ENCODE measurements around the gene KCNJ15.

Gene KCNJ15

GRCh38 chr21:38329162-38329561 lies 72.4 kb downstream of the KCNJ15 start:
- DNase-seq, result no peak

DNA sequence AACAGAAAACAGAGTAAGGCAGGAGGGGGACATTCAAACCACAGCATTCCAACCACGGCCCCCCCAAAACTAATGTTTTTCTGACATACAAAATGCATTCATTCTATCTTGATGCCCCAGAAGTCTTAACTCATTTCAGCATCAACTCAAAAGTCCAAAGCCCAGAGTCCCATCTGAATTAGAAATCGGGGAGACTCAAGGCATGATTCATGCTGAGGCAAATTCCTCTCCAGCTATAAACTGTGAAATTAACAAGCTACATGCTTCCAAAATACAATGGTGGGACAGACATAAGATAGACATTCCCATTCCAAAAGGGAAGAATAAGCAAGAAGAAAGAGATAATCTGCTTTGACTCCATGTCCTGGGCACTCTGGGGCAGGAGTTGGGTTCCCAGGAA lies 73.9 kb downstream of the KCNJ15 start:
- no peak for DNase-seq

DNA sequence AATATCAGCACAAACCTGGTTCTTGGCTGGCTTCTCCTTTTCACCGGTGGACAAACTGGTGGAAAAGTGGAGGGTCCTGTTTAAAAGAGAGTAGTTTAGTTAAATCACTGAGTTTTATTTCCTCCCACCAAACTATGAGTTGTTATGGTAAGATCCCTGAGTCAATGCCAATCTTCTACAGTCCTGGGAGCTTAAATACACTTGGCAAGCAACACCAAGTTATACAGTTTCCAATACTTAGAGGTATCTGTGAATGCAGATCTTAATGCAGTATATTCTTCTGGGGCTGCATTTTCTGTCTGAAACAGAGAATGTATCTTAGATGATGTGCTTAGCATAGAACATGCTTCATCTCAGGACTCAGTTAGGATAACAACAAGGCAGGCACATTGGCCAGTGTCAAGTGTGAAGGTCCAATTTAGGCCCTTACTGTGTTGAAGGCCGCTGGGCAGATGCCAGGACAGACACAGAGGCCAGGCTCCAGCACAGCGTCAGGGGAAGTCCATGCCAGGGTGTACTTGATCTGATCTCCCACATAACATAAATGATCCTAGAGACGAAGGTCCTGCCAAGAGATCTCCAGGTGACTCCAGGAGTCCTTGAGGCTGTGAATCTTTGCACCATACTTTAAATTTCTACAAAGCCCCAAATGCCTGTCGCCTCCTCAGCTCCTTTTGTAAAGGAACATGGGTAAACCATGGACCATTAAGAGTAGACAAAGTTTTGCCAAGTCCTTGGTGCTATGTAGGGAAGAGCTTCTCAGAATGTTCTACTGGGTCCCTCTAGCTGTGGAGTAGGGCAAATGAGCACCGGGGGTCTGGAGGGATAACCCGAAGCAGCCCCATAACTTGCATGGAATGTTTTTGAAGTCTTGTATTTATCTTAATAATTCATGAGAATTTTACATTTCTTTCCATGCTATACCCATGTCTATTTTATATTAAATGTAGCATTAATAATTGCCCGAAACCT lies 76.8 kb downstream of the KCNJ15 start:
- DNase-seq, result no peak

GRCh38 chr21:38334866-38335265 lies 78.1 kb downstream of the KCNJ15 start:
- no peak for DNase-seq

GRCh38 chr21:38337793-38338192 lies 81.0 kb downstream of the KCNJ15 start:
- no peak for DNase-seq

DNA sequence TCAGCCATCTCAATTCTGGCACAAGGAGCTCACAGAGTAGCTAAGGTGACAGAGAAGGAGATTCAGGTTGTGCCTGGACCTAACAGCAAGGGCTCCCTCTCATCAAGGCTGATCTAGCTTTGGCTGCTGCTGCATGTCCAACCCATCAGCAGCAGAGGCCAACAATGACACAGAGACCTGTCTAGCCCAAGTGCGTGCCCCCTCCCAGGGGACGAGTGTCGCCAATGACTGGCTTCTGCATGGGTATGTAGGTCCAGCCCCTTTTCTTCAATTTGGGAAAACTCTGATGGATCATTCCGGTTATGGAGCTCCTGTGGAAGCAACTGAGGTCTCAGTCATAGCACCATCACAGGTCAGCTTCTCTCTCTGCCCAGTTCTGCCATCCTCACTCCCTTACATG lies 83.3 kb downstream of the KCNJ15 start:
- no peak for DNase-seq

DNA sequence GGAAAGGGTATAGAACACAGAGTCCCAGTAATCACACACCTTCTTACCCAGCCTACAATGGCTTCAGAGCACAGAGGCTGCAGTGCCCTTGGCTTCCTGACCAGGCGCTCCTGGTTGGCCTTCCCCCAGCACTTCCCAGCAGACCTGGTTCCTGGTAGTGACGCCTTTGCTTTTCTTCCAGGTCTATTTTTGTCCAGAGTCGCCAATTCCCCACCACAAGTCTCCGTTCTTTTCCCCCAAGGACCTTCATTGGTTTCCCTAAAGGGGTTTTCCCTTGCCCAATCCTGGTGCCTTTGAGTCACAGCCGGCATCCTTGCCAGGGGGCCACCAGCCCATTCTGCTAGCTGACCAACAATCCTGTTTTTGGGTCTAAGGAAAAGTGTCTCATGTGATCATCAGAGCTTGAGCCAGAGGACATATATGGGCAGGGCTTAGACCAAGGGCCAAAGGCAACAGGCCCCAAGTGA lies 84.8 kb downstream of the KCNJ15 start:
- no peak for DNase-seq

- no peak for DNase-seq
These were observed 85.9 kb downstream of the KCNJ15 start for GRCh38 chr21:38342739-38343138.

DNA sequence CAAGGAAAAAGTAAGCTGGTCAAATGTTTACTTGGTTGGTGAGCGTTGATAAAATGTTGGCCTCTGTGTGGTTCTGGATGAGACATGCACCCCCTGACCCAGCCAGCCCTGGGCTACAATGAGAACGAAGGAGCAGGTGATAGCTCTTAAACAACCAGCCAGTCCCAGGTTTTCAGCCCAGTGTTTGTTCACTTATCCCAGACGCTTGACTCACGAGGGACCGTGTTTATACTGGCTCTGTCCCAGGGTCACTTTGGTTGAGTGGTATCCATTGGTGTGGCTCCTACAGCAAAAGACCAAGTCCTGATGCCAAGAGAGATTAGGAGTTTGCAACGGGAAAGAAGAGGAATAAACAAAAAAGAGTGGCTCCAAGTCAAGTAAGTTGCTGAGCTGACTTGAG lies 86.9 kb downstream of the KCNJ15 start:
- no peak for DNase-seq

GRCh38 chr21:38346286-38346685 lies 89.5 kb downstream of the KCNJ15 start:
- no peak for DNase-seq

DNA sequence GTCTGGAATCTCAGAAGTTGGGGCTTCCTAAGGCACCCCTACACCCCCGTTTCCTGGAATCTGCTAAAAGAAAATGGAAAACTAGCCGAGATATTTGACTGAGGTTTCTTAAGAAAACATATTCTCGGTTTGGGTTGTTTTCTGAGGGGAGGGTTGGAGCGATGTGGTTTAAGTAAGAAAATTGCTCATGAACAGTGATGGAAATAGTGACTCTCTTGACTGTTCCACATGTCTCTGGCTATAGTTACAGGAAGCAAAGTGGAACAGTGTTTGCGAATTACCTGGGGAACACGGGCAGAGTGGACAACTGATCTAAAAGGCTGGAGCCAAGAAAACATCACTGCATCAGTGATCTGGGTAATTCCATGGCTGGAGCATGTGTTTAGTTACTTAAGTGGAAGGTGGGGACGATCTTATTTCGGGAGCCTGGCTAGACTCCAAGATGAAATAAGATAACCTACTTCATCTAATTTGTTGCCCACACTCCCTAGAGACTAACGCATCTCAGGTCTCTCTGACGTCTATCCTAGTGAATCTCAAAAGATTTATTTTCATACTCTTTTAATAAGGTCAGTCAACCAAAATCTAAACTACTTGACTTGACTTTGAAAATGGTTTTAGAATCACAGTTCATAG lies 92.4 kb downstream of the KCNJ15 start:
- DNase-seq, result no peak

GRCh38 chr21:38349977-38350376 lies 93.2 kb downstream of the KCNJ15 start:
- no peak for DNase-seq

DNA sequence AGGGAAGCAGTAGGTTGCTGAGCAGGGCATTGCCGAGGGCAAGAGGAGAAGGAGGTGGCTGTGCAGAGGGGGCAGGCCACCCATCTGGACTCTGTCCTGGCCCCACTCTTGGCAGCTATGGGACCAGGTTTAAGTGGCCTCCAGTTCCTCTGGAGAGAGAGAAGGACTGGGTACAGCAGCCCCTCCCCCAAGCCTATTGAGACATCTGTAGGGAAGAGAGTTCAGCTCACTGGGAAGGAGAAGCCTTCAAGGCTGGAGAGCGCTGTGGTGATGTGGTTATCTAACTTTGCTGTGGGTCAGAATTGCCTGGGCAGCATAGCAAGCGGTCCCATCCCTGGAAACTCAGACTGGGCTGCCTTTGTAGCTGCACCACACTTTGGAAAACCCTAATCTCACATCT lies 93.9 kb downstream of the KCNJ15 start:
- no peak for DNase-seq

- no peak for DNase-seq
These were observed 94.6 kb downstream of the KCNJ15 start for GRCh38 chr21:38351176-38351959.

DNA sequence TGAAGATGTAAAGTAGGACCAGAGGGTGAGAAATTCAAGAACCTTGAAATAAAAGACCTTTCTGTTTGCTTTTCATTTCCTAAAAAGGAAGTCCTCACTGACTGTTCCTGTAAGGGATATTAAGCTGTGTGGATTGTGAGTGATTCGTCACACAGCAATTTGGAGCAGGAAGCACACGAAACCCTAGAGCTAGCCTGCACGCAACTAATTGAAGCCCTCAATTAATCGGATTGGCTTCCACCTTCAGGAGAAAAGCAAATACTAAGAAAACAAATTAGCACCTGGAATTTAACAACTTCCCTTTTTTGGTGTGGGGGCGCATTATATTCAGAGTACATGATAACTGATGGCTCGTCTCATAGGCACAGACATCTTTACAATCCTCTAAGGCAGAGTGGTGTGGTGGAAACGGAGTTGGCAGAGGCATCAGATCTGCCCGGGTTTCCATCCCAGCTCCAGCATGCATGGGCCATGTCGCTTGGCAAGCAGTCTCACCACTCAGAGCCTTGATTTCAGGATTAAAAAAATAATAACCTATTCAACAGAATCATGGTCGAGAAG lies 95.2 kb downstream of the KCNJ15 start:
- DNase-seq, result no peak

- DNase-seq, result no peak
These were observed 95.9 kb downstream of the KCNJ15 start for GRCh38 chr21:38352536-38353219.

DNA sequence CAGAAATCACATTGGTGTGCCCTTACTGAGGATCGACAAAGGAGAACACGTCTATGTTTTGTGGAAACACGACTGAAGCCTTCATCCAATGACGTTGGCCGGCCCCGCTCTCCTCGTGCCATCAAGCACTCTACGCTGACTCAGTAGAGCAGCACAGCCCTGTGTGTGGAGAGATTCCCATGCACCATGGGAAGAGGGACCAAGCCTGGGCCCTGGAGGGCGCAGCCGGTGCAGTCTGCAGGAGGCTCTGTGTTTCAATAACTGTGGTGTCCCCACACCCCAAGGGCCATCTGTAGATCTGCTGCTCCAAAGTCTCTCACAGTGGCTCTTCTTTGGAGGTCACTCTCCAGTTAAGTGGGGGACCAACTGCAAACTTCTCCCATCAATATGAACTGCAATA lies 97.4 kb downstream of the KCNJ15 start:
- DNase-seq, result no peak

DNA sequence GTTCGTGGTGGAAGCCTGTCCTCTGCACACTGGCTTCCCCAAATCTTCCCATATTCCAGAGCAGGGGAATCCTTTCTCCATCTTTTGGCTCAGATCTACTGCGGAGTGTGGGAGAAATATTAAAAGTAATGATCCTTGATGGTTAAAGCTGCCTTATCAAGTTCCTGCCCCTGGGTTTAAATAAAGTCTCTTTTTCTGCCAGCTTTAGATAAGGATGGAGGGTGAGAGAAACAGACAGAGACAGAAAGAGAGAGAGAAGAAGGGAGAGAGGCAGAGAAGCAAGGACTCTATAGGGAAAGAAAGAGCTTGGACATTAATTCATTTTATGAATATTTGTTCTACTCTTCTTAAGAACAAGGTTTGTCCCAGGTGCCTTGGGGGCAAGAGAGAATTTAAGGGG lies 98.0 kb downstream of the KCNJ15 start:
- no peak for DNase-seq

DNA sequence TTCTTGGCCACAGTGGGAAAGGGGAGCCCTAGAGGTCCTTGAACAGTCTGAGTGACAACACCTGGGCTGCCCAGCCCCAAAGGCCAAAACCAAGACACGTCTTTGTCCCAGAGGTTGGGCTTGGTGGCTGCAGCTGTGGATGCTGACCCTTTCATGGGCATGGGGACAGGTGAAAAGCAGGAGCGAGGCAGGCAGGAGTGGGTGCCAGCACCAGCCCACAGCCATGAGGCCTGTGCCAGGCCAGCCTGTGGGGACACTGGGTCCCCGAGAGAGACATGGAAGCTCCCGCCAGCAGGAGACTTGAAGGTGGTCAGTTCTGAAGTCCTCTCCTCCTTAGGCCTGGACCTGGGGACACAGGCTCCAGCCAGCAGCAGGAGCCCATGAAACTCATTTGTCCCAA lies 98.6 kb downstream of the KCNJ15 start:
- DNase-seq, result no peak

DNA sequence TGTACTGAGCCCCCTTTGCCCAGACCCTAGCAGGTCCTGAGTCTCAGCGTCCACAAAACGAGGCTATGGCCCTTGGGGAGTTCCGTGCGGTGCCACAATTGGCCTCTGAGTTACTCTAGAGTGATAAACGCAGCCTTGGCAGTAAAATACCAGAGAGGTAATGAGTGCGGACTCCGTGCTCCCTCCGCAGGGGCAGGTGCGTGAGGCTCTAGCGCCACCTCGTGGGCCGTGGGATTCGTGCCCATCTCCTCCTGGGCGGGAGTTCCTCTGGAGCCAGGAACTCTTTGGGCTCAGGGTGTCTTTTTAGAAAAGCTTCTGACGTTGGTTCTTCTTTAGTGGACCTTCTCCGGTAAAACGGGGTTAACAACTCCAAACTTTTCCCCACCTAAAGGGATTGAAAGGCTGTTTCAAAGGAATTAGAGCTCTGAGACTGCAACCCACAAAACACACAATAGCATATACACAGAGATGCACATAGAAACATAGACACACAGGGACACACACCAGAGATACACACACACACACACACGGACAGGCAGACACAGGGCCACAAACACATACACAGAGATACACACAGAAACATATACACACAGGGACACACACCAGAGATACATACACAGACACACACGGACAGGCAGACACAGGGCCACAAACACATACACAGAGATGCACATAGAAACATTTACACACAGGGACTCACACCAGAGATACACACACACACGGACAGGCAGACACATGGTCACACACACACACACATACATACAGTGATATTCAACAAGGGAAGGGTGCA lies 99.4 kb downstream of the KCNJ15 start:
- no peak for DNase-seq
